Muscle of leg (tissue), 11 donors: ENCODE data around the gene SLC35B3. TPM values are rescaled to one million over a fixed set of nuclear protein-coding genes. Genes with fewer than 3 reads are reported as not detected.

Experiments
- DNase-seq: peaks from one replicate; pipeline ENCODE4 v3.0.0; 2013
- H3K27ac ChIP-seq: one replicate; pipeline ENCODE4 v1.5.1; 2013; ENCODE audit warnings: mild to moderate bottlenecking, low read length, control low read depth
- H3K27me3 ChIP-seq: one replicate; pipeline ENCODE4 v1.6.1; 2013; ENCODE audit warnings: low read length; ENCODE audit not compliant: control insufficient read depth, insufficient read depth
- H3K36me3 ChIP-seq: one replicate; pipeline ENCODE4 v1.6.1; 2013; ENCODE audit warnings: low read length; ENCODE audit not compliant: control insufficient read depth, insufficient read depth
- H3K4me1 ChIP-seq: one replicate; pipeline ENCODE4 v1.6.1; 2013; ENCODE audit warnings: low read length; ENCODE audit not compliant: control insufficient read depth, insufficient read depth
- H3K4me3 ChIP-seq: one replicate; pipeline ENCODE4 v1.5.1; 2013; ENCODE audit warnings: low read length, control low read depth
- H3K9me3 ChIP-seq: replicated peaks from 2 replicates; pipeline ENCODE4 v1.6.1; 2013; ENCODE audit warnings: low read depth, low read length; ENCODE audit not compliant: control insufficient read depth
- WGBS: methylation state at CpG from one replicate; pipeline ENCODE4 v1.1.5; 2013; ENCODE audit warnings: missing lambda C conversion rate; ENCODE audit not compliant: insufficient coverage; 5-methylcytosine and 5-hydroxymethylcytosine counted together
- polyA plus RNA-seq, 8 donors: library from polyadenylated mRNA; unstranded; fragments of 120-200 nt; gene quantifications; one replicate each; pipeline versions ENCODE4 v1.2.1 to v1.2.3, GENCODE V29; 2013; ENCODE audit warnings: inconsistent platforms in 1 of 8, low replicate concordance in 1 of 8; ENCODE audit not compliant: insufficient read length in 8 of 8, insufficient read depth in 1 of 8
- total RNA-seq: library from RNA; stranded (reverse); fragments of 120-200 nt; gene quantifications from one replicate; pipeline ENCODE4 v1.2.4, GENCODE V29; 2013

SLC35B3 gene
- total and polyA plus RNA-seq, 9 donors, result 11.2 to 23.1 (median 15.8) TPM

- no peaks in the 10 kb centered on the region for H3K36me3 ChIP-seq
- 80% methylated on average over 7 of the region's 11 CpGs for WGBS
- no peaks in the 10 kb centered on the region for H3K4me1 ChIP-seq
- no peak for DNase-seq
- no peaks in the 10 kb centered on the region for H3K27me3 ChIP-seq
- no peak overlapping the region for H3K27ac ChIP-seq
- H3K4me3 ChIP-seq, result no peak overlapping the region
- H3K9me3 ChIP-seq, result no peaks in the 10 kb centered on the region
Observed at GRCh38 chr6:8387942-8388437, 47.4 kb downstream of the SLC35B3 start.

- H3K4me1 ChIP-seq, result no peaks in the 10 kb centered on the region
- H3K27ac ChIP-seq, result no peak overlapping the region
- WGBS, result 69% methylated on average over 2 of the region's 2 CpGs
- no peak for DNase-seq
- no peak overlapping the region for H3K4me3 ChIP-seq
- no peaks in the 10 kb centered on the region for H3K36me3 ChIP-seq
- no peaks in the 10 kb centered on the region for H3K27me3 ChIP-seq
- no peaks in the 10 kb centered on the region for H3K9me3 ChIP-seq
Observed at GRCh38 chr6:8383584-8383983, 51.8 kb downstream of the SLC35B3 start.

GRCh38 chr6:8382434-8382833, 52.9 kb downstream of the SLC35B3 start:
- Histone ChIP-seq H3K4me1 (no peaks in the 10 kb centered on the region), H3K27ac (no peak overlapping the region), H3K36me3 (no peaks in the 10 kb centered on the region), H3K27me3 (no peaks in the 10 kb centered on the region), H3K9me3 (no peaks in the 10 kb centered on the region), H3K4me3 (no peak overlapping the region)
- 11% methylated on average over 1 of the region's 1 CpG for WGBS
- DNase-seq, result peak; percentile 12

GRCh38 chr6:8375916-8376315, 59.4 kb downstream of the SLC35B3 start:
- 82% methylated on average over 2 of the region's 4 CpGs for WGBS
- DNase-seq, result no peak
- no peaks in the 10 kb centered on the region for H3K4me1 ChIP-seq
- H3K9me3 ChIP-seq, result no peaks in the 10 kb centered on the region
- H3K27me3 ChIP-seq, result no peaks in the 10 kb centered on the region
- H3K27ac ChIP-seq, result no peak overlapping the region
- no peak overlapping the region for H3K4me3 ChIP-seq
- H3K36me3 ChIP-seq, result no peaks in the 10 kb centered on the region
